Loucy (cell line): ENCODE results near the gene EVI2B.

Experiments used
- CTCF ChIP-seq: fragments of 200-600 bp; sonication (generic); conservative IDR thresholded peaks from 2 replicates; pipeline ENCODE4 v1.5.1; 2014; ENCODE audit warnings: mild to moderate bottlenecking, antibody characterized with exemption, low read length
- EZH2phosphoT487 ChIP-seq: fragments of 200-600 bp; IDR thresholded peaks from 2 replicates; pipeline ENCODE4 v1.6.1; 2018; ENCODE audit warnings: antibody characterized with exemption, mild to moderate bottlenecking, moderate library complexity, borderline replicate concordance

- TF ChIP-seq CTCF (no peak), EZH2phosphoT487 (no peak)
Measured at GRCh38 chr17:31294820-31295488, 18.9 kb downstream of the EVI2B start.
